ENCODE measurements around the gene RAB36.

RAB36 gene

DNA sequence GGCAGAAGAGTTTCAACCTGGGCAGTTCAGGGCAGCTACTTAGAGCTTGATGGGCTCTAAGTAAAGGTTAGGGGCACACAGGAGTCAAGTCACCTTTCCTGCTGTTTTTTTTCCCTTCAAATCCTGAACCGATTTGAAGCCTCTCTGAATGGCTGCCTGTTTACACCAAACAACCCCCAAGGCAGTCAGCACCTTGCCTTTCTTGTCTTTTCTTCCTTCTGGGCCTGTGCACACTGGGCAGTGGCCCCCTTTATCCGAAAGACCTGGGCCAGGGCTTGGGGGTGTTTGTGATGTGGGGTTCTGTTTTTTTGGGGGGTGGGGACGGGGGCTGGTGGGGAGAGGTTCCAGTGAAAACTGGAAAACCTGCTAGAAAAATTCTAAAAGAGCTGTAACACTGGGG lies 7.8 kb upstream of the RAB36 start:
- no peak for DNase-seq (ENCODE audit: low read depth, low spot score)

DNA sequence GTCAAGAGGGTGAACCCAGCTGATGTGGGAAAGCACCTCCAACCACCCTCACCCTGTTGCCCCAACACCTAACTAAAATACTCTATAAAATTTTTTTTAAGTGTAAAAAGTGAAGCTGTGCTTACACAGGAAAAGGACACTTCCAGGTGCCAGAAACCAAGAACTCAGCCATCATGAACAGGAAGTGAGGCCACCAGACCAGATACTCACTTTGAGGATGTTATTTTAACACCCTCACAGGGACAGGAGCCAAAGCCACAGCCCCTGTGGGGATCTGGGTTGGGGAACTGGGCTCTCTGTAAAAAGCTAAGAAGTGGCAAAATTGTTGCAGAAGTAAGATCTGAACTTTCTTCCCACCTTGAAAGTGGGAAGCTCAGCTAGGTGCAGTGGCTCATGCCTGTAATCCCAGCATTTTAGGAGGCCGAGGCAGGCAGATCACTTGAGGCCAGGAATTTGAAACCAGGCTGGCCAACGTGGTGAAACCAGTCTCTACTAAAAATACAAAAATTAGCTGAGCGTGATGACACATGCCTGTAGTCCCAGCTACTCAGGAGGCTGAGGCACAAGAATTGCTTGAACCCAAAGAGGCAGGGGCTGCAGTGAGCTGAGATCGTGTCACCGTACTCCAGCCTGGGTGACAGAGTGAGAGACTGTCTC lies 7.2 kb upstream of the RAB36 start:
- DNase-seq (ENCODE audit: low read depth, low spot score), result no peak

DNA sequence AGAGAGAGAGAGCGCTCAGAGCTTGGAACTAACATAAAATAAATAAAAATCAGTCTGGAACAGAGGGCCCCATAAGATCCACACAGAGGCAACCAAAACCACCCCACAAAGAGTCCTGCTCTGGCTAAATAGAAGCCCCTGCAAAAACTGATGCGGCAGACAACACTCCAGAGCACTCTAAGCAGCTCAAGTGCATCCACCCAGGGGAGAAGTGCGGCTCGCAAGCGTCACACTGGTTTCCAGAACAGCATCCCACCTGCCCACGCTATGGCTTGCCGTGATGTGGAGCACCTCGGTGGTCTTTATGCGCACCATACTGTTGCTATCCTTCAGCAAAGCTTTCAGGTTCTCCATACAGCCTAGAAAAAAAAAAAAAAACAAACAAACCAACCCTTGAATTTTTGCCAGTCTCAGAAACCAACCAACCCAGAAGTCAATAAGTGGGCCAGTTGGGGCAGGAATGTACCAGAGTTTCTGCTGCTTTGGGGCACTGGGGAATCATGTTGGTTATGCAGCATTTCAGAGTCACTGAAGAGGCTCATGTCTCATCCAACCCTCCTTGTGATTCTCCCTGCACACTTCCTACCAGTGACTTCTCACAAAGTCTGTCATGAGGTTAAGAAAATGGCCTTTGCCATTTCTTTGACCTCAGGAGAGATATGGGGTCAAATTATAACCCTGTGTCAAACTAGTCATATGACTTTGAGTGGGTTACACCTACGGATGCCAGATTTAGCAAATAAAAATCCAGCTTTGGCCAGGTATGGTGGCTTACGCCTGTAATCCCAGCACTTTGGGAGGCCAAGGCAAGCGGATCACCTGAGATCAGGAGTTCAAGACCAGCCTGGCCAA lies 6.5 kb upstream of the RAB36 start:
- no peak for DNase-seq (ENCODE audit: low read depth, low spot score)

DNA sequence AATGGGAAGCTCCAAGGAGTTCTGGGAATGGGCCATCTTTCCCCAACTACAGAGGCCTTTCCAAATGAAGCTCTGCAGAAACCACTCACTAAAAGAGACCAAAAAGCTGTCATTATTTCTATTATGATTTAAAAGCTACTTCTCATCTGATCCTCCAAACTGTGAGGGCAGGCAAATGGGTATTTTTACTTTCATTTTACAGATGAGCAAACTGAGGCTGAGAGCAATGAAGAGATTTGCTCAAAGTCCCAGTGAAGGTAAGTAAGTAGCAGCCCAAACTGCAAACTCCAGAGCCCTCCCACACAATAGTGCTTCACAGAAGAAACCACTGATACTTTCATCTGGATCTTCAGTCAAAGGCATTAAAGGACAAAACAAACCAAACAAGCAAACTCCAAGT lies 4.9 kb upstream of the RAB36 start:
- DNase-seq (ENCODE audit: low read depth, low spot score), result no peak

DNA sequence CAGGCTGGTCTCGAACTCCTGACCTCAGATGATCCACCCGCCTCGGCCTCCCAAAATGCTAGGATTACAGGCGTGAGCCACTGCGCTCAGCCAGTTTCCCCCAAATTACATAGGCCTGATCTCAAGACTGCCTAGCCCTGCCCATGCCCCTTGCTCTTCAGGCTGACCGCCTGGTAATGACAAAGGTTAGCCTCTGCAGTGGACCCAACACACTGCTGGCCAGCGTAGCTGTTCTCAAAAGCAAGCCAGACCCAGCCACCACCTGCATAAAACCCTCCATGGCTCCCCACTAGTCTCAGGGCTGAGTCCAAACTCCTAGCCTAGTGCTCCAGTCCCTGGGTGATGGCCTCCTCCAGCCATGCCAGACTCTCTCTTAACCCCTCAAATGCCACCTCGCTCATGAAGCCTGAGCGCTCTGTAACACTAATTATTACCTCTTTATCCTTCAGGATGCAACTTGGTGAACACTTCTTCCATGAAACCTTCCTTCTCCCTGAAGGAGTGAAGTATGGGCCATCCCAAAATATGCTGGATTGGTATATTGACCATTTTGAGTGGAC lies 2.7 kb upstream of the RAB36 start:
- DNase-seq (ENCODE audit: low read depth, low spot score), result no peak

DNA sequence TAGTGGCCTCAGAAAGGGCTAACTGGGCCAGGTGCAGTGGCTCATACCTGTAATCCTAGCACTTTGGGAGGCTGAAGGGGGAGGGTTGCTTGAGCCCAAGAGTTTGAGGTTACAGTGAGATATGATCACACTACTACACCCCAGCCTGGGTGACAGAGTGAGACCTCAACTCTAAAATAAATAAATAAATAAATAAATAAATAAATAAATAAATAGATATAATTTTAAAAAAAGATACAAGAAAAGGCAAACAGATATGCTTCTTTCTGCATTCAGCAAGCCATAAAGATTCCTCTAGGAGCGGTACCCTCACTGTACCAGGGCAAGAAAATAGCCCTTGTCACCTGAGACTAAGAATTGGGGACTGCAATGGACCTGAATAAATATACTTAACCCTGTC lies 2.2 kb upstream of the RAB36 start:
- no peak for DNase-seq (ENCODE audit: low read depth, low spot score)

DNA sequence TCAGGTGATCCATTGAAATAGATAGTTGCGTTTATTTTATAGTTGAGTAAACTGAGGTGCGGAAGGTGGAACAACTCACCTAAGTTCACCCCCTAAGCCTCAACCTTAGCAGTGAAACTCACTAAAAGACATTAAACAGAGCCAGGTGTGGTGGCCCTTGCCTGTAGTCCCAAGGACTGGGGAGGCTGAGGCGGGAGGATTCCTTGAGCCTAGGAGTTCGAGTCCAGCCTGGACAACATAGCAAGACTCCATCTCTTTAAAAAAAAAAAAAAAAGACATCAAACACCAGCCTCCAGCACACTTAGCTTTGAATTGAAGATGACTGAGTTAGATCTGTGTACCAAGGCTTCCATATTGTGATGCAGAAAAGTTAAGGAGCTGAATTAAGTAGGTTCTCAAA lies 845 bp upstream of the RAB36 start:
- DNase-seq (ENCODE audit: low read depth, low spot score), result no peak

DNA sequence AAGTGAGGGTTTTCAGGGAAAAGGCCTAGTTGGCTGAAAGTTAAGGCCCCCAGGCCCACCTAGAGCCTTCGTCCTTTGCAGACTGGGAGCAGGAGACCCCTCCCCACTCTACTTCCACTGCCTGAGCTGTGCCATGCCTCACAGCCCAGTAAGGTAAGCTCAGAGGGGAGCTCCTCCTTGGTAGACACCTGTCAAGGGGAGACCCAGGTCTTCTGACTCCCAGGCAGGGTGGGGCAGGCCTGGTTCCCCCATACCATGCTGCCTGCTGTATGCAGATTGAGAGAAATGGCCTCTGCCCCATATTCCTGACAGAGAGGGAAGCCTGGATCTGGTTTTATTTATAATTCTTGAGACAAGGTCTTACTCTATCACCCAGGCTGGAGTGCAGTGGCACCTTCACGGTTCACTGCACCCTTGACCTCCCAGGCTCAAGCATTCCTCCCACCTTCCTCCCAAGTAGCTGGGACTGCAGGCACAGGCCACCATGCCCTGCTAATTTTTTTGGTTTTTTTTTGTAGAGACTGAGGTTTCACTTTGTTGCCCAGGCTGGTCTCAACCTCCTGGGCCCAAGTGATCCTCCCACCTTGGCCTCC lies 697 bp downstream of the RAB36 start:
- DNase-seq (ENCODE audit: low read depth, low spot score), result no peak

DNA sequence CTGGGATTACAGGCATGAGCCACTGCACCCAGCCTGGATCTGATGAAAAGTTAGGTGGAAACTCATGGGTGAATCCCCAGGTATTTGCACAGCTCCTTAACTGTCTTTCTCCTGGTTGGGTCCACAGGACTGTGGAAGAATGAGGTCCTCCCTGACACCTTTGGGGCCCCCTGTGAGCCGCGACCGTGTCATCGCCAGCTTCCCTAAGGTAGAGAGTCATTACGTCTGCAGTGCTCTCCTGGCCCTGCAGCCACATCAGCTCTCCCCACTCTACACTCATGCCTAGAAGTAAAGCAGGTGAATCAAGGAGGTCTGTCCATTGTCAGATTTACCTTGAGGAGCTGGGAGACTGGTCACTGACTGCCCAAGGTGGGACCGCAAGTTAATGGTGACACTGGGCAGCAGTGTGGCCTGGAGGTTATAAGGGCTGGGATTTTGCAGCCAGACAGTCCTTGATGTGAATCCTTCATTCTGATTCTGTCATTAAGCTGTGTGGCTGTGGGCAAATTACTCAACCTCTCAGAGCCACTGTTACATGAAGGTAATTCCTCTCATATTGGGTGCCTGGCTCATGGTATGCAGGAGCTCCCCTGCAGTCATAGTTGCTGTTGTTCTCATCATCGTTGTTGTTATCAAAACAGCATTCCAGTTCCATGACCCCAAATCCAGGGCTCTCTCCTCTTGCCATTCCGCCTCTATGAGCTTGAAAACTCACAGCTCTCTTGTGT lies 1.4 kb downstream of the RAB36 start:
- peak; percentile 14 for DNase-seq (ENCODE audit: low read depth, low spot score)

DNA sequence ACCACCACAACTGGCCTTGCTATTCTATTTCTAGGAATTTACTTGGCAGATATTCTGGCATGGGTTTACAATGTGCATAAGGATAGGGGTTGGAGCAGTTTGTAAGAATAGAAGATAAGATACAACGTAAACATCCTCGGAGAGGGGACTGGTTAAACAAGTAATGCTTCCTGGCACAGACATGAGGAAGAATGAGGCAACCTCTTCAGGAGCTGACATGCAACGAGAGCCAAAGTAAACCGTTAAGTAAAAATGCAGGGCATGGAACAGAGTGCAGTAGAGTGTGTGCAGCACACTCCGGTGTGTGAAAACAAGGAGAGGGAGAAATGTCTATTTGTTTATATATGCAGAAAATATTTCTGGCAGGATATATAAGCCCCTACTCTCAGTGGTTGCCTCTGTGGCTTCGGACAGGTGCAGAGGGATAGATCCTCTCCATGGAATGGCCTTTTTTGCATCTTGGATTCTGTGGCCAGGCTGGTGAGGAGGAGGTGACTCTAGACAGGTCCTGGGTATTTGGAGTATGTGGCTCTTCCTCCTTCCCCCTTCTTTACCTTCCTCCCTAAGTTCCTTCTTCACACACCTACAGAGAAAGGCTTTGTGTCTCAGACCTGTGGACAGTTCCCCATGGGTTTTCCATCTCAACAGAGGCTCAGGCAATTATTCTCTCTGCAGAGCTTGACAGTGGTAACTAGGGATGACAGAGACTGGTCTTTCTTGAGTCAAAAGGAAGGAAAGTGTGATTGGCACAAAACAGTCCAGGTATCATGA lies 2.5 kb downstream of the RAB36 start:
- DNase-seq (ENCODE audit: low read depth, low spot score), result peak; percentile 46

DNA sequence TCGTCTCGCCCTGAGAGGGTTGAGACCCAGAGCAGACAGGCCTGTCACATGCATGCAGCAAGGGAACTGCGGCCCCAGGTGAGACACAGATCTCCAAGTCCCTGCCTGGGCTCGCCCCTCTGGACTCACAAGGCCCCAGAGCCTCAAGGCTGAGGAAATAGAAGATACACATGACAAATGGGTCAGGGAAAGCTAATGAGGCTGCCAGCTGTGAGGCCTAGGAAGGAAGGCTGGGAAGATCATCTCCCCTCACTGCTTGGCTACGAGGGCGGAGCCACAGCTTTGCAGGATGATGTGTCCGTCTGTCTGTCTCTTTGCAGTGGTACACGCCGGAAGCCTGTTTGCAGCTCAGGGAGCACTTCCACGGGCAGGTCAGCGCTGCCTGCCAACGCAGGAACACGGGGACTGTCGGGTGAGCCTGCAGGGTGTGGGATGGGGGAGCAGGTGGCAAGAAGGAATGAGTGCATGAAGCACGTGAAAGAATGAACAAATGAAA lies 4.5 kb downstream of the RAB36 start:
- no peak for DNase-seq (ENCODE audit: low read depth, low spot score)

DNA sequence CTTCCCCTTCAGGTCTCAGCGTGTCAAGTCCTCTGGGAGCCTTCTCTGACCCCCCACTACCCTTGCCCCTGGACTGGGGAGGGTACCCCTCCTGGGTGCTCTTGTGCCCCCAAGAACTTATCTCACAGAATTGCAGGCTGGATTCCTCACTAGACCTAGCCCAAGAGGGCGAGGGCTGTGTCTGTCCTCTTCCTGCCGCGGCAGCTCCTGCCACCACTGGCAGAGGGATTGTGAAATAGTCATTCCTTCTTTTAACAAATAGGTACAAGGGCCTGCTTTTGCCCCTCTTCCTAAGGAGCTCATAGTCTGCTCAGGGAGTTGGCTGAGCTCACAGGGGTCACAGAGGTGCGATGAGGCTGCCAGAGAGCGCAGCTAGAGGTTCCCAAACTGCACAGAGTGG lies 5.5 kb downstream of the RAB36 start:
- DNase-seq (ENCODE audit: low read depth, low spot score), result no peak

DNA sequence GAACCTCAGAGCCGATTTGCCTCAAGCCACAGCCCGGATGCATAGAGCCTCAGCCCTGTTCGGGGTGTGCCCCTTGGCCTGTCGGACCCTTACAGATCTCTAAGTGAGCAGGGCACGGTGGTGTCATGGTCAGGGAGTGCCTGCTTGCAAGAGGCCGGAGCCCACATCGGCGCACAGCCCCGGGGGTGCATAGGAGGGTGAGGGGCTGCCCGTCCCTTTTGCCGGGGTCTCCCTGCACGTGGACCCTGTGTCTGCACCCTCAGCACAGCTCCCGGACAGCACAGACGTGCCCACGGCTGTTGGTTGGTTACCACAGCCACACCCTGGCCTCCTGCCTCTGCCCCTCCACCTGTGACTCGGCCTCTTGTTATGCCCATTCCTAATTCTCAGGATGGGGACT lies 6.5 kb downstream of the RAB36 start:
- DNase-seq (ENCODE audit: low read depth, low spot score), result peak; percentile 14

DNA sequence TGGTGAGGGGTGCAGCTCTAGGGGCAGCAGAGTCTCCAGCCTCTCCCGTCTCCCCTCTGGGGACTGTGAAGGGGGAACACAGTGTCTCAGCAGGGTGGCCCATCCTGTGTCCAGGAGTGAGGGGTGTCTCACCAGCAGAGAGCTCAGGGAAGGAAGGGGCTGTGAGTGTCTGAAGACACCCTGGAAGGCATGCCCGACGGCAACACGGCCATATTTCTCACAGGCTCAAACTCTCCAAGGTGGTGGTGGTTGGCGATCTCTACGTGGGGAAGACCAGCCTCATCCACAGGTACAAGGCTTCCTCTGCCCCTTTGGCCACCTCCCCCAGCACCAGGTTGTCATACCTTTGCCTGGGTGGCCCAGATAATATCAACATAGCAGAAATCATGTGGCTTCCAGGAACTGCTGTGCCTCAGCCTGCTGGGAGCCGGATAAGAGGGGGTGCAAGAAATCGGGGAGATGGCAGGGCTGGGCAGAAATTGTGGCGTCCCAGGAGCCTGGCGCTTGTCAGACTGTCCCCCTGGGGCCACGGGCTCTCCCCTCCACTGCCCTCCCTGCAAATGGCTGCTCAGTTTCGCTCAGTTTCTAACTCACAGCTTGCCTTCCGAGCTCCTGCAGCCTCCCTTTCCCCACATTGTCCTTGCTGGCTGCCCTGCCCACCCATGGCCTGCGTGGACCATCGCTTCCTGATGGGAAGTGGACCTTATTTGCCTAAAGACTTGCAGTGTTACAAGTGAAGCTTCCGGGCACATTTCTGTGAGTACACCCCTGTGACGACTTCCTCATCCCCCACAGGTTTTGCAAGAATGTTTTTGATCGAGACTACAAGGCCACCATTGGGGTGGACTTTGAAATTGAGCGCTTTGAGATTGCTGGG lies 7.2 kb downstream of the RAB36 start:
- no peak for DNase-seq (ENCODE audit: low read depth, low spot score)

DNA sequence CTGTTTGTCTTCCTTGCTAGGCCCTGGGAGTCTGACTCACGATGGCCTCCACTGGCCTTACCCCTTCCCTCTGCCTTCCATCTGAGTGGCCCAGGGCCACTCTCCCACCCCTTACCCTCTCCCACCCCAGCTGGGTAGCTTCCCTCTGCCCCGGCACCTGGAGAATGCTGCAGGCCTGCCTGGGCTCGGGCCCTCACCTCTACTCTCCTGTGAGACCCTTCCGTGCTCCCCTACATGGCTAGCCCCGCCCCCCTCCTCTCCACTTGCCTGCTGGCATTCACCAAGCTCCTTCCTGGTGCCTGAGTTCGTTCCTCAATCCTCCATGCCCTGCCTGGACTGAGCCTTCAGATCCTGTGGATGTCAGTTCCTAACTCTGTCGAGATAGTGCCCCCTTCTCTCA lies 8.7 kb downstream of the RAB36 start:
- no peak for DNase-seq (ENCODE audit: low read depth, low spot score)

DNA sequence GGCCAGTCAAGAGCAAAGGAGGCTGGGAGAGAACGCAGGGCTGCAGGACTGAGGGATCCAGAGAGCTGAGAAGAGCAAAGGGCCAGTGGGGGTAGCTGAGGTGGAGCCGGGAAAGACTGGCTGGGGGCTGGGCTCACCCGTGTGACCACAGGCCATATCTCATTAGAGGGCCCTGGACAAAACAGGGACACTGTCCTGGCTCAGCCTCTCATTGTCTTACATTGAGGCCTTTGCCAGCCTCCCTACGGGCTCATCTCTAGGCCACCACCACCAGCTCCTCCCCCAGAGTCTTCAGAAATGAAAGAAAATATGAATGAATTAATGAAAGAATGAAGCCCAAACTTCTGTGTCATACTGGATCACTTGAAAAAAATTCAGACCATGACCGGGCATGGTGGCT lies 9.2 kb downstream of the RAB36 start:
- no peak for DNase-seq (ENCODE audit: low read depth, low spot score)

DNA sequence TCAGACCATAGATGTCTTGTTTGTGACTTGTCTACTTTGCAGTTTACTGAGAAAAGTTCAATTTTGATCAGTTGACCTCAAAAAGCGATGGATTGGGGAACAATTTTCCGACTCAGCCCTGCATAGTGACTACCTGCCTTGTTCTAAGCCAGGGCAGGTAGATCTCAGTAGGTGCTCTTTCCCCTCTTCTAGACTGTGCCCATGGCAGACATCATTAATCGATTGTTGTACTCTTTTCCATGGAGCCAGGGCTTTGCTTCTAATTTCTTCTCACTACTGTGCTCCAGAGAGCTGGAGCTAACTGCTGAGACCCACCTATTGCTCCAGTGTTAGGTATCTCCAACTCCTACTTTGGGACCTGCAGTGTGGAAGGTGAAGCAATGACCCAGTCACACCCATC lies 9.9 kb downstream of the RAB36 start:
- DNase-seq (ENCODE audit: low read depth, low spot score), result no peak

DNA sequence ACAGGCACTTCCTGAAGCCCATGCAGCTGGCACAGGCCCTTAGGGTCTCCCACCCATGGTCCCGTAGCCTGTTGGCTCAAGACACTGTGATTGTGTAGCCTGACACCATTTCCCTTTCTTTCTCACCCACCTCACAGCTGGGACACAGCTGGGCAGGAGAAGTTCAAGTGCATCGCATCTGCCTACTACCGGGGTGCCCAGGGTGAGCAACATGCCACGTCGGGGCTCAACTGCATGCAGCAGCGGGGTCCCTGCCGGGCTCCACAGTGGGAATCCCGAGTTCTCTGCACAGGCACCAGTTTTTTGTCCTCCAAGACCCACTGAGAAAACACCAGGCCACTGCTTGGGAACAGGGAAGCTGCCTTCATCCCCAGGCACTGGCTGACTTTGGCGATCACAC lies 10.6 kb downstream of the RAB36 start:
- no peak for DNase-seq (ENCODE audit: low read depth, low spot score)

DNA sequence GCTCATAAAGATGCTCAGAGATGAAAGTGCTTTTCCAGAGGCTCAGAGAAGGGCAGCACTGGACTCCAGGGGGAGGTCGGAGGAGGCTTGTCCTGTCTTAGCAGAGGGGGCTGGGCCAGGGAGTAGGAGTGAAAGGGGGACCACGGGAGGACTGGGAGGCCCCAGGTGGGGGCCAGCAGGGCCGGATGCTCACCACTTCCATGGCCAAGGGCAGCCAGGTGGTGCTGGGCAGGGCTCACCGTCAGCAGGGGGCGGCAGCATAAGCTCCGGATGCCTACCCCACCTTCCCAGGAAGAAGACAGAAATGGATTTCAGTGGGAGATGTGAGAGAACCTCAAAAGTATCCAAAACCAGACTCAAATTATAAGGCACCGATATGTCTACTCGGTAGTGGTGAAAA lies 11.0 kb downstream of the RAB36 start:
- no peak for DNase-seq (ENCODE audit: low read depth, low spot score)
